K562 (cell line): ENCODE data around the gene FAM114A2.

Source experiments
- CTCF ChIP-seq, 3 experiments: IDR thresholded peaks in 2 of 3; conservative IDR thresholded peaks in 1 of 3; 2 replicates each; pipeline ENCODE4 v1.5.1; 2011 to 2012; ENCODE audit warnings: low read length in 3 of 3, mild to moderate bottlenecking in 3 of 3, control low read depth in 2 of 3, improper control_type of control experiment in 1 of 3, inconsistent platforms in 1 of 3, low read depth in 1 of 3, mixed read lengths in 1 of 3, moderate library complexity in 1 of 3; ENCODE audit not compliant: insufficient read depth in 2 of 3
- JUND ChIP-seq, 2 experiments: IDR thresholded peaks; 2 replicates in 1 of 2; 3 replicates in 1 of 2; pipeline ENCODE4 v1.6.1; 2011; ENCODE audit warnings: borderline replicate concordance in 2 of 2, low read depth in 2 of 2, low read length in 2 of 2, improper control_type of control experiment in 1 of 2, missing biosample characterization in 1 of 2, missing genetic modification characterization in 1 of 2, missing genetic modification reagents in 1 of 2
- ZNF707 ChIP-seq: fragments of 250-450 bp; sonication (Bioruptor Pico); conservative IDR thresholded peaks from 2 replicates; pipeline ENCODE4 v1.8.0; 2022; ENCODE audit warnings: inconsistent platforms, mild to moderate bottlenecking, moderate library complexity

DNA sequence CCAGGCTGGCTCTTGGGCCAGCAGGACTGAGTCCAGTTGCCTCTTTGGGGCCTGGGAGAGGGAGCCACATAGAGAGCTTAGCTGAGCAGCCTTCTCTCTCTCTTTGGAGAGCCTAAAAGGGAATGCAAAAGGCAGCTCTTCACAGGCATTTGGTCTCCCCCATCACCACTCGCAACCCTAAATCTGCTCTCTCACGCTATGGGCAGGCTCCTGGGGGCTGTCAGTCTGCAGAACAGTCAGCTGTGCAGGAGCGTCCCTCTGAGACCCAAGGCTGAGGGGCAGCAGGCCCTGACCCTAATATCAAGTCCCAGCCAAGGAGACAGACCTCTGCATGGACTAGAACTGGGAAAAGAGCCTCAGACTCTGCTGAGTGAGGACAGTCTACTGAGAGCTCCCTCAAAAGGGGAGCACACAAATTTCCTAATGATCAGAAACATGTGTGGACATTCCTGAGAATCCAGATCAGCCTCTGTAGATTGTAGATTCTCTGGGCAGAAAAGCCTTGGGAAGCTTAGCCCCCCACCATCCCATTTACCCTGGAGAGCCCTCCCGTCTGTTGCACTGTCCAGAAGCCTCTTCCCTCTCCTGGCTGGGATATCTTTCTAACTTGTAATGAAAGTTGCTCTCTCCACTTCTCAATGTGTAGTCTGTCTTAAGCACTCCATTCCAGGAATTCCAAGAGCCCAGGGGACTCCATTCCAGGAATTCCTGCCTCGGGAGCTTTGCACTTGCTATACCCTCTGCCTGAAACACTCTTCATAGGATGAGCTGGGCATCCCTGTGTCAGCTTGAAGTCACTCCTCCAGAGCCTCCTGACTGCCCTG, 79.4 kb downstream of the FAM114A2 start:
- TF ChIP-seq JUND (IDR thresholded peaks at IDR 0.05; ENCODE audit: borderline replicate concordance, low read depth, low read length): no peak
- TF ChIP-seq JUND (tag; IDR thresholded peaks at IDR 0.05; ENCODE audit: borderline replicate concordance, low read depth, low read length): no peak
- no peak for TF ChIP-seq CTCF (IDR thresholded peaks at IDR 0.05 in 2 of 3, conservative IDR thresholded peaks at IDR 0.05 in 1 of 3; ENCODE audit: insufficient read depth in 2 of 3, low read depth in 1 of 3, low read length in 3 of 3)
- TF ChIP-seq ZNF707: no peak
